Measurements from ENCODE around the gene SLC7A1.

DNA sequence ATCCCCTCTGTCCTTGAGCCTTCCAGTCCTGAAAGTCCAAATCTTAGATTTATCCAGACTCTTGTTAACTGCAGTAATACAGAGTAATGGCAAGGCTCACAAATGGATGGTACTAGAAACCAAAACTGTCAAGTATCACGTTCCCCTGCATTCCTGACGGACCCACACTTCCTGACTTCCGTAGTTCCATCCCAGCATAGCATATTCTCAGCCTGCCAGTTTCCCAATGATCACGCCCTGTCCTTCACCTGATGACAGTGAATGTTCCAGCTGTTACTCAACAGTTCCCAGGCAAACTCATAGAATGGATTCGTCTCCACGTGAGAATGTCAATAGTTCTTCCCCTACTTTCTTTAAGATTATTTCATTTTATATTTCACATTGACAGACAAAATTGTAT lies 33.6 kb downstream of the SLC7A1 start:
- TF ChIP-seq, protein P1, sequence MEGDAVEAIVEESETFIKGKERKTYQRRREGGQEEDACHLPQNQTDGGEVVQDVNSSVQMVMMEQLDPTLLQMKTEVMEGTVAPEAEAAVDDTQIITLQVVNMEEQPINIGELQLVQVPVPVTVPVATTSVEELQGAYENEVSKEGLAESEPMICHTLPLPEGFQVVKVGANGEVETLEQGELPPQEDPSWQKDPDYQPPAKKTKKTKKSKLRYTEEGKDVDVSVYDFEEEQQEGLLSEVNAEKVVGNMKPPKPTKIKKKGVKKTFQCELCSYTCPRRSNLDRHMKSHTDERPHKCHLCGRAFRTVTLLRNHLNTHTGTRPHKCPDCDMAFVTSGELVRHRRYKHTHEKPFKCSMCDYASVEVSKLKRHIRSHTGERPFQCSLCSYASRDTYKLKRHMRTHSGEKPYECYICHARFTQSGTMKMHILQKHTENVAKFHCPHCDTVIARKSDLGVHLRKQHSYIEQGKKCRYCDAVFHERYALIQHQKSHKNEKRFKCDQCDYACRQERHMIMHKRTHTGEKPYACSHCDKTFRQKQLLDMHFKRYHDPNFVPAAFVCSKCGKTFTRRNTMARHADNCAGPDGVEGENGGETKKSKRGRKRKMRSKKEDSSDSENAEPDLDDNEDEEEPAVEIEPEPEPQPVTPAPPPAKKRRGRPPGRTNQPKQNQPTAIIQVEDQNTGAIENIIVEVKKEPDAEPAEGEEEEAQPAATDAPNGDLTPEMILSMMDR (conservative IDR thresholded peaks at IDR 0.05; ENCODE audit: low read depth, low read length), result no peak
- TF ChIP-seq RAD21 (IDR thresholded peaks at IDR 0.05; ENCODE audit: low read length) (no peak), FOS (IDR thresholded peaks at IDR 0.05; ENCODE audit: low read depth, low read length) (no peak), RCOR1 (IDR thresholded peaks at IDR 0.05; ENCODE audit: insufficient replicate concordance, low read length) (no peak), SMC3 (IDR thresholded peaks at IDR 0.05; ENCODE audit: low read depth, low read length) (no peak), POLR2A (IDR thresholded peaks at IDR 0.05; ENCODE audit: low read depth, low read length) (no peak)
- TF ChIP-seq, protein P2, sequence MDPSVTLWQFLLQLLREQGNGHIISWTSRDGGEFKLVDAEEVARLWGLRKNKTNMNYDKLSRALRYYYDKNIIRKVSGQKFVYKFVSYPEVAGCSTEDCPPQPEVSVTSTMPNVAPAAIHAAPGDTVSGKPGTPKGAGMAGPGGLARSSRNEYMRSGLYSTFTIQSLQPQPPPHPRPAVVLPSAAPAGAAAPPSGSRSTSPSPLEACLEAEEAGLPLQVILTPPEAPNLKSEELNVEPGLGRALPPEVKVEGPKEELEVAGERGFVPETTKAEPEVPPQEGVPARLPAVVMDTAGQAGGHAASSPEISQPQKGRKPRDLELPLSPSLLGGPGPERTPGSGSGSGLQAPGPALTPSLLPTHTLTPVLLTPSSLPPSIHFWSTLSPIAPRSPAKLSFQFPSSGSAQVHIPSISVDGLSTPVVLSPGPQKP (IDR thresholded peaks at IDR 0.05; ENCODE audit: borderline replicate concordance, low read depth, low read length), result no peak
- TF ChIP-seq, protein P3, sequence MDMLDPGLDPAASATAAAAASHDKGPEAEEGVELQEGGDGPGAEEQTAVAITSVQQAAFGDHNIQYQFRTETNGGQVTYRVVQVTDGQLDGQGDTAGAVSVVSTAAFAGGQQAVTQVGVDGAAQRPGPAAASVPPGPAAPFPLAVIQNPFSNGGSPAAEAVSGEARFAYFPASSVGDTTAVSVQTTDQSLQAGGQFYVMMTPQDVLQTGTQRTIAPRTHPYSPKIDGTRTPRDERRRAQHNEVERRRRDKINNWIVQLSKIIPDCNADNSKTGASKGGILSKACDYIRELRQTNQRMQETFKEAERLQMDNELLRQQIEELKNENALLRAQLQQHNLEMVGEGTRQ (IDR thresholded peaks at IDR 0.05; ENCODE audit: low read depth, low read length), result no peak
